ENCODE results near the gene PEG3. TPM values are rescaled to one million over a fixed set of nuclear protein-coding genes. Genes with fewer than 3 reads are reported as not detected.
A peak's percentile ranks its signal among the peaks of the same experiment; 100 is the strongest.

Gene PEG3
- total and polyA plus RNA-seq, 2 of the 13 experiments (the other 11 are each of a cell fraction or from before 2014, with no cell fraction given) = 217 to 394 TPM

GRCh38 chr19:56874530-56874929 lies 34.0 kb upstream of the PEG3 start:
- Histone ChIP-seq H3K27me3 (ENCODE audit: control insufficient read depth in 1 of 2, insufficient read depth in 2 of 2, low read length in 2 of 2) (no peaks in the 10 kb centered on the region), H3K9ac (ENCODE audit: insufficient read depth, low read depth, low read length) (no peak overlapping the region), H3K36me3 (replicated peaks in 1 of 2; ENCODE audit: control insufficient read depth in 1 of 2, insufficient read depth in 2 of 2, low read length in 2 of 2) (no peaks in the 10 kb centered on the region), H4K20me1 (ENCODE audit: insufficient read depth, low read length) (no peaks in the 10 kb centered on the region), H3K4me1 (ENCODE audit: insufficient read depth, low read length) (peaks cover 59% of the 10 kb centered on the region), H3K4me2 (ENCODE audit: low read depth, low read length) (no peak overlapping the region), H2AFZ (ENCODE audit: low read length) (no peak overlapping the region), H3K4me3 (replicated peaks in 1 of 3; ENCODE audit: insufficient read depth in 1 of 3, low read depth in 2 of 3, low read length in 3 of 3) (no peak overlapping the region), H3K79me2 (ENCODE audit: insufficient read depth, low read length) (peaks cover 4% of the 10 kb centered on the region), H3K9me3 (ENCODE audit: low read length) (peaks cover 23% of the 10 kb centered on the region), H3K27ac (ENCODE audit: extremely low read length, insufficient read depth, low read length) (no peak overlapping the region)
- intact Hi-C loops (cut with micrococcal nuclease; ENCODE audit: unreplicated experiment) (no loop called here), in situ Hi-C loops (cut with HindIII; ENCODE audit: extremely low pct_ligation_motif_present, low pct_unique_long_range_greater_than_20kb) (no loop called here)
- POLR2A ChIA-PET = no interaction called here
- TF ChIP-seq ZNF276 (CRISPR knock-in tag; IDR thresholded peaks at IDR 0.05; ENCODE audit: low read depth) = no peak
- TF ChIP-seq ZNF44 (CRISPR knock-in tag; IDR thresholded peaks at IDR 0.05) = peak; percentile 100
- no peak for TF ChIP-seq GABPB1 (CRISPR knock-in tag; IDR thresholded peaks at IDR 0.05)
- DNase-seq (ENCODE audit: low spot score) = no peak
- no peak for FAIRE-seq
- CTCF ChIA-PET (ENCODE audit: low intra/inter-chr PET ratio, low total read pairs) = no interaction called here
- ATAC-seq = no peak
- BruUV-seq (replicated peaks) = no TSS peak
- WGBS (ENCODE audit: low lambda C conversion rate) = 98% methylated on average over 4 of the region's 4 CpGs

GRCh38 chr19:56873493-56873892 lies 33.0 kb upstream of the PEG3 start:
- 93% methylated on average over 4 of the region's 5 CpGs for WGBS (ENCODE audit: low lambda C conversion rate)
- ATAC-seq = no peak
- peak; percentile 35; the same call in 1 of the 2 replicates for TF ChIP-seq ZNF687 (CRISPR knock-in tag; IDR thresholded peaks at IDR 0.05)
- peak; percentile 61 for TF ChIP-seq ZNF646 (CRISPR knock-in tag; IDR thresholded peaks at IDR 0.05)

More at GRCh38 chr19:56873493-56873892, 33.0 kb upstream of the PEG3 start:
- DNase-seq (ENCODE audit: low spot score) = no peak
- Histone ChIP-seq H3K27ac (ENCODE audit: extremely low read length, insufficient read depth, low read length) (no peak overlapping the region), H2AFZ (ENCODE audit: low read length) (no peak overlapping the region), H3K79me2 (ENCODE audit: insufficient read depth, low read length) (no peaks in the 10 kb centered on the region), H3K36me3 (replicated peaks in 1 of 2; ENCODE audit: control insufficient read depth in 1 of 2, insufficient read depth in 2 of 2, low read length in 2 of 2) (no peaks in the 10 kb centered on the region), H3K4me2 (ENCODE audit: low read depth, low read length) (no peak overlapping the region), H3K27me3 (ENCODE audit: control insufficient read depth in 1 of 2, insufficient read depth in 2 of 2, low read length in 2 of 2) (no peaks in the 10 kb centered on the region), H3K4me1 (ENCODE audit: insufficient read depth, low read length) (peaks cover 56% of the 10 kb centered on the region), H3K9me3 (ENCODE audit: low read length) (peaks cover 23% of the 10 kb centered on the region), H3K4me3 (replicated peaks in 1 of 3; ENCODE audit: insufficient read depth in 1 of 3, low read depth in 2 of 3, low read length in 3 of 3) (no peak overlapping the region), H4K20me1 (ENCODE audit: insufficient read depth, low read length) (no peaks in the 10 kb centered on the region), H3K9ac (ENCODE audit: insufficient read depth, low read depth, low read length) (no peak overlapping the region)
- FAIRE-seq = no peak
- no TSS peak for BruUV-seq (replicated peaks)
- CTCF ChIA-PET (ENCODE audit: low intra/inter-chr PET ratio, low total read pairs) = no interaction called here
- POLR2A ChIA-PET = no interaction called here
- intact Hi-C loops (cut with micrococcal nuclease; ENCODE audit: unreplicated experiment) (no loop called here), in situ Hi-C loops (cut with HindIII; ENCODE audit: extremely low pct_ligation_motif_present, low pct_unique_long_range_greater_than_20kb) (no loop called here)

Measured in HepG2 (cell line).